UCSD-AML1 (cell line): ENCODE measurements around the gene KSR2.

ENCODE experiments used
- DNase-seq: peaks from one replicate; lab custom pipeline; 2025; ENCODE audit not compliant: unreplicated experiment; lab: John Stamatoyannopoulos, UW

Gene KSR2

DNA sequence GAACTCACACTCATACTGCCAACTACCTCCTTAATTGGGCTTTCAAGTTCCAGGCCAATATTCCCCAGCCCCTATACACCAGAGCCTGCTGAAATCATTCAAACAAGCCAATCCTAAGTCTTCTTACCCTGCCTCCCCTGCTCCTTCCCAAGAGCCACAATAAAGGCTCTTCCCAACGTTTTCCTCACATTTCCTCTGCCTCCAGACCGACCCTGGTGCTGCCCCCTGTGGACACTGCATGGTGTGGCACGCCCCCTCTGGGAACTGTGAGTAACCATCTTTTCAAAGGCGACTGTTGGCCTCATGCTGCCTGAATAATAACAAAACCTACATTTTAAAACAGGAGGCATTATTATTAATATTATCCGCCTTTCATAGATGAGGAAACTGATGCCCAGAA lies 495.8 kb downstream of the KSR2 start:
- no peak for DNase-seq

GRCh38 chr12:117470804-117471203 lies 498.0 kb downstream of the KSR2 start:
- DNase-seq: no peak

GRCh38 chr12:117469883-117470483 lies 498.8 kb downstream of the KSR2 start:
- DNase-seq: no peak

- DNase-seq: no peak
Observed at GRCh38 chr12:117468016-117468415, 500.8 kb downstream of the KSR2 start.

GRCh38 chr12:117467588-117467987 lies 501.2 kb downstream of the KSR2 start:
- DNase-seq: no peak

DNA sequence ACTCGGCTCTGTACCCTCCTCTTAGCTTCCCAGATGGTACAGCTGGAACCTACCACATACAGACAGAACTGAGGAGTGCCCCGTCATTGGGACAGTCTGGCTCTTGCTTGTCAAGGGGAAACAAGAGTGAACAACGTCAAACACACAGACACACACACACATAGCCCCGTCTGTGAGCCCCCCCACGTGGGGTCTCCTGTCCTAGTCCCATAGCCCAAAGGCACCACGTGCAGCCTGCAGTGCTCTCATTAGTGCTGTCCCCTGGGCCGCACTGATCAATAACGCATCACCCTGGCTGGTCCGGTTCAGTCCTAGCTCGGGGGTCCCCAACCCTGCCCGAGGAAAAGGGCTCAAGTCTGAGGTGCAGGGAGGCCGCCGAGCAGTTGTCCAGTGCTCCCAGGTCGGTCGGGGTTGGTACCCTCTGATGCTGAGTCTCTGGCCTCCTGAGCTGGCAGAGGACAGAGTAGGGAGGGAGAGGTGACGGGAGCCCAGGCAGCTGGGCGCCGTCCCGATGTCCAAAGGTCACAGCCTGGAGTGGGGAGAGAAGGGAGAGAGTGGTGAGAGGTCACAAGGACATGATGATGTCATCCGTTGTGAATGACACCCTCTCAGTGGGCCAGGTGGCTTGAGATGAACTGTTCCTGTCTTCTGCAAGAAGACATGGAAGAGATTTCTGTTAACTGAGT lies 502.0 kb downstream of the KSR2 start:
- DNase-seq: no peak

DNA sequence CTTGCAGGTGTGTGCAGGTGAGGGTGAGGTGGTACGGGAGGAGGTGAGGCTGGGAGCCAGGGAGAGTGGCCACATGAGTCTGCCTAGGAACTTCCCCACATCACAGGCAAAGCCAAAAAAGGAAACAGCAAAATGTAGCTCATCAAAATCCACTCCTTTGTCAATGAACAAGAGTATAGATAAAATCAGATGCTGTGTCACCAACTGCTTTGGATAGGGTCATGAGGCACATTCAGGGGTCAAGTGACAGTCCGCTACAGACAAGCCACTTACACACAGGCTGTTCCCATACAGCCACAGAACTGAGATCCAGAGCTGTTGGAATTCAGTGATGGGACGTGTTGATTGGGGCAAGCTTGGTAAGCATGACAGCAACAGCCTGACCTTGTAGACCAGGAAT lies 507.1 kb downstream of the KSR2 start:
- no peak for DNase-seq

DNA sequence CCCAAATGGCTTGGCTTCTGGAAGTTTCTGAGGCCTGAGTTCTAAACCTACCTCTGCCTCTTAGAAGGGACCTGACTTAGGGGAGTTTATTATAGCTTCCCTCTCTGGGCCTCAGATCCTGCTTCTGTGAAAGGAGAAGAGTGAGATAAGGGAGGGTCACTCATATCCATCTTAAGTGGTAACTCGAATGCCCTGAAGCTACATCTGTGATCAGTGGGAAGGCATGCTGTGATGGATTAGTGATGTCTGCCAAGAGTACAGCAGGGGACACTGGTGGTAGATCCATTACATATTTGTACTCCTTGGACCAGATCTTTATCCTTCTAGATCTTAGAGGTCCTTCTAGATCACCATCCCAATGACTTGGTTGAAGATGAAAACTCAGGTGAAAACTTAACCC lies 509.6 kb downstream of the KSR2 start:
- DNase-seq: no peak

DNA sequence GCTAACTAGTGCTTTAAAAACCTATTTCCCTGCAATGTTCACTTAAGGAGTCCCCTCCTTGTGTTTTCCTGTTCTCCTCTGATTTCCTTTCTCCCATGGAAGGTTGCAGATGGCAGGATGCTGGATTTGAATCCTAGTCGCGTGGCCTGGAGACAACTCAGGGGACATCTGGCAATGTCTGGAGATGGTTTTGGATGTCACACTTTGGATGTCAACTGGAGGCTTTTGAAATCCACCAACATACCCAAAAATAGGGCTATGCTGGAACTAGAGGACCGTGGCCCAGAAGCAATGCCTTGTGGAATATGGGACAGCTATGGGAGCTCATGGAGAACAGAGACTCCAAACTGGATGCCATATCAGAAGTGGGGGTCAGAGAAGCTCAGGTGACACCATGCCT lies 511.6 kb downstream of the KSR2 start:
- DNase-seq: no peak

- no peak for DNase-seq
Observed at GRCh38 chr12:117456076-117456475, 512.7 kb downstream of the KSR2 start.

GRCh38 chr12:117453961-117454360 lies 514.8 kb downstream of the KSR2 start:
- no peak for DNase-seq

DNA sequence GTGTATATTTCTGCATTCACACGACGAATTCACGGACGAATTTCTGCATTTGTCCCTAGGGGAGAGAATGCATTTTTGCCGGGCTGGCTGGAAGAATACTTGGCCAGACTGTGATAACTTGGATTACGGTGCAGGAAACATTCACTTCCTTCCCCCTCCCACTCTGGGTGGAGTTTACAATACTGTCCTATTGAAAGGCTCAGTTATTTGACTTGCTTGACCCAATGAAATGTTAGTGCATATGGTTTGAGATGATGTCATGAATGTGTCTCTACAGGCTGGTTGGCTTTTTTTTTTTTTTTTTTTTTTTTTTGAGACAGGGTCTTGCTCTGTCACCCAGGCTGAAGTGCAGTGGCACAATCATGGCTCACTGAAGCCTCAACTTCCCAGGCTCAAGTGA lies 516.7 kb downstream of the KSR2 start:
- no peak for DNase-seq

DNA sequence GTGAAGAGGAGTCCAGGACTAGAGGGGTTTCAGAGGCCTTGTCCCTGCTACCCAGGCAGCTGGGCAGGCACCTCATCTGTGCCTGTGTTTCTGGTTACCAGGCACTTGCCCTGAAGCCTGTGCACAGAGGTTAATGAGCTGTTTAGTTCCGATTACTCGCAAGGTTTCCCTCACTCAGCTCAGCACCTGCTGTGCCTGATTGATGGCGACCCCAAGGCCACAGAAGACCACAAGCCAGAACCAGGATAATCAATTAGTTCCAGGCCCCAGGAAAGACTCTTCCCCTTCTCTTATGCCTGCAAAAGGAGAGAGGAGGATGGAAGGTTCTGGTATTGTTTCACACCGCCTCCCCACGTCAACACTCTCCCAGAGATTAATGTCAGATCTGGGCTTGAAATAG lies 518.6 kb downstream of the KSR2 start:
- DNase-seq: no peak

- no peak for DNase-seq
Observed at GRCh38 chr12:117447665-117448366, 521.0 kb downstream of the KSR2 start.

- no peak for DNase-seq
Observed at GRCh38 chr12:117444781-117445180, 524.0 kb downstream of the KSR2 start.

GRCh38 chr12:117441751-117442150 lies 527.0 kb downstream of the KSR2 start:
- no peak for DNase-seq

- DNase-seq: no peak
Observed at GRCh38 chr12:117440384-117440783, 528.4 kb downstream of the KSR2 start.

GRCh38 chr12:117439531-117440001 lies 529.2 kb downstream of the KSR2 start:
- no peak for DNase-seq

- DNase-seq: no peak
Observed at GRCh38 chr12:117438809-117439208, 530.0 kb downstream of the KSR2 start.

DNA sequence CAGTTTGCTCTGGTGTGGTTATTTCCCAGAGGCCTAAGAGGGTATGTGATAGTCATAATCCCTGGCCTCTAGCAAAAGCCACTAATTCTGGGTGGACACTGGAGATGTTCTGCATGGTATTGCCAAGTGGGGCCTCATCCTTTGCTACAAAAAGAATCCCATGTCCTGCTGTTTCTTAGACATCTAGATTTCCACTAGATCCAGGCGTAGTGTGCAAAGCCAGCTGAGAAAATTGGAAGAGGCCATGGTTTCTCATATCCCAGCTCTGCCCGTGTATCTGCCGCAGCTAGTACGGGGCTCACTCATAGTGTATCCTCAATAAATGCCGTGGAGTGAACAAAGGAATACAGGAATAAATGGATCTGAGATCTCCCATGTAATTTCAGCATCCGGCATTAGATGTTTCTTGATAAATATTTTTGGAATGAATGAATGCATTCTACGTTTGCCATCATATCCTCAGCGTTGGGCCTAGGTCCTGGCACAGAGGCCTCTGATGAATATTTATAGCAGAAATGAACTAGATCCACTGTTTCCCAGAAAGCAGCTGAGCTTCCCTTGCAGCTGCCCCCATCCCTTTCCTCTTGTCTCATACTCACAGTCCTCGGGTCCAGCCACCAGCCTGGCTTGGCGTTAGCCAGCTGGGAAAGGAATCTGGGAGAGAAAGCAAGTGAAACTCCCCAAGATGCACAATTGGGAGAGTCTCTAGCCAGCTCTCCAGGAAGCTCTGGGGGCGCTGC lies 531.1 kb downstream of the KSR2 start:
- DNase-seq: no peak

DNA sequence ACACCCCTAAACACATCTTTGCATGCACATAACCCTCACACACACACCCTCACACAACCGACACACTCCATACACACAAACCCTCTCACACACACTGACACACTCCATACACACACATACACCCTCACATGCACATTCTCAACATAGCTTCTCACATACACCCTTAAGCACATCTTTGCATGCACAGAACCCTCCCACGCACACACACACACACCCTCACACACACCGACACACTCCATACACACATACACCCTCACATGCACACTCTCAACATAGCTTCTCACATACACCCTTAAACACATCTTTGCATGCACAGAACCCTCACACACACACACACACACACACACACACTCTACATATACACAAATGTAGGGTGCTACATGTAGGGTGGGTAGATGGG lies 534.9 kb downstream of the KSR2 start:
- DNase-seq: no peak

DNA sequence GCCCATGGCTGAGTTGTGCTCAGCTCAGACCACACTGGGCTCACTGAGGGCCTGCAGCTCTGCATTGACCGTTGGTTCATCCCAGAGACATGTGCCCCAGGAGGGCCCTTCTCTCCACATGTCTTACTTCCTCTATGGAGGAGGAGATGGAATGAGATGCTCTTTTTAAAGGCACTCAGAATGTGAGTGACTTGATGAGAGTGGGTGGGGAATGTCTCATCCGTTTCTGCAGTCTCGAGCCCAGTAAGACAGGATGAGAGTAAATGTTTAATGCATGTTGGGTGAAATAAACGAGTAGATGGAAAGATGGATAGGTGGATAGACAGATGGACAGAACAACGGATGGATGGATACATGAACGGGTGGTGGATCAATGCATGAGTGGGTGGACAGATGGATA lies 538.5 kb downstream of the KSR2 start:
- no peak for DNase-seq
